C4-2B (cell line): ENCODE measurements around the gene HOXB5.

Source experiments
- CTCF ChIP-seq: fragments of 450-650 bp; conservative IDR thresholded peaks from 2 replicates; pipeline ENCODE4 v1.5.1; 2017; ENCODE audit warnings: mild to moderate bottlenecking
- ZFX ChIP-seq: fragments of 450-650 bp; IDR thresholded peaks from 2 replicates; pipeline ENCODE4 v1.6.1; 2017

GRCh38 chr17:48544349-48545021 is 49.1 kb downstream of the HOXB5 start:
- TF ChIP-seq CTCF (no peak), ZFX (no peak)
